ENCODE data around the gene FBXO44. TPM values are rescaled to one million over a fixed set of nuclear protein-coding genes. Genes with fewer than 3 reads are reported as not detected.

Gene FBXO44
- total RNA-seq, 3 donors from 2014 or later = 6.5 to 19.1 (median 6.6) TPM

DNA sequence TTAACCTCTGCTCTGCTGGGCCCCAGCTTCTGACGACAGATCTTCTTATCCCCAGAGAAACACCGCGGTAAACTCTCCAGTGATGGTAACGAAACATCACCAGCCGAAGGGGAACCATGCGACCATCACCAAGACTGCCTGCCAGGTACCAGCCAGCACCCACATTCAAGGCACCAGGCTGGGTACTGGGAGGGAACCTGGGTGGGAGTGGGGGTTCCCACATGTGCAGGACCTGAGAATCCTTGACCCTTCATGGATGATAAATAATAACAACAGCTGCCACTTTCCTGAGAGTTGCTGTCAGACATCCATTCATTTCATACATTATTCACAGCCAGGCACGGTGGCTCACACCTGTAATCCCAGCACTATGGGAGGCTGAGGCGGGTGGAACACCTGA, 57.6 kb downstream of the FBXO44 start:
- ATAC-seq = no peak
- Histone ChIP-seq H3K36me3 (ENCODE audit: low read depth) (no peaks in the 10 kb centered on the region), H3K4me1 (ENCODE audit: low read depth) (no peaks in the 10 kb centered on the region), H3K9me3 (no peaks in the 10 kb centered on the region), H3K4me3 (no peak overlapping the region)
- DNase-seq = no peak
- no peak for TF ChIP-seq CTCF (IDR thresholded peaks at IDR 0.05)
- intact Hi-C loops (cut with DNase I, micrococcal nuclease) = loop anchor here in 1 of 2 donors (10.0 kb wide), 1 partner anchor 67 kb away; no protein-coding TSS in a partner anchor

Other genes starting within 250 kb of the FBXO44 start
- gene DISP3, start 175.7 kb upstream of the FBXO44 start, total RNA-seq = under 1 TPM; 0.17 to 0.23 (median 0.19) TPM
- gene FBXO2, start 448 bp upstream of the FBXO44 start, total RNA-seq = 1 to 10 TPM in 1 of 3 donors, under 1 TPM in 2; 0.23 to 8.6 (median 0.63) TPM
- gene FBXO6, start 9.3 kb downstream of the FBXO44 start, total RNA-seq = 1 to 10 TPM; 3.8 to 7.5 (median 6.3) TPM
- 10 to 100 TPM in 2 of 3 donors, 1 to 10 TPM in 1; 5.1 to 21.2 (median 16.3) TPM for gene MAD2L2, start 26.3 kb downstream of the FBXO44 start, total RNA-seq
- under 1 TPM; 0.10 to 0.19 (median 0.17) TPM for gene DRAXIN, start 36.8 kb downstream of the FBXO44 start, total RNA-seq
- gene AGTRAP, start 81.3 kb downstream of the FBXO44 start, total RNA-seq = 10 to 100 TPM; 11.8 to 23.4 (median 22.6) TPM
- under 1 TPM in 1 of 3 donors, not detected in 2; 0.60 TPM for gene C1orf167, start 107.3 kb downstream of the FBXO44 start, total RNA-seq
- 10 to 100 TPM; 36.6 to 43.2 (median 42.5) TPM for gene MTHFR, start 151.1 kb downstream of the FBXO44 start, total RNA-seq
- gene CLCN6, start 151.3 kb downstream of the FBXO44 start, total RNA-seq = 10 to 100 TPM; 20.8 to 29.7 (median 24.3) TPM
- gene NPPA, start 192.9 kb downstream of the FBXO44 start, total RNA-seq = 1 to 10 TPM in 1 of 3 donors, under 1 TPM in 1, not detected in 1; 0.35 to 2.0 TPM
- gene NPPB, start 204.1 kb downstream of the FBXO44 start, total RNA-seq = not detected

All from mucosa of descending colon (tissue), 3 donors.